Pericardium fibroblast (primary cell): Measurements from ENCODE around the gene EDRF1. TPM values are rescaled to one million over a fixed set of nuclear protein-coding genes. Genes with fewer than 3 reads are reported as not detected.

ENCODE experiments used
- total RNA-seq: library from RNA; depleted of rRNA; stranded (reverse); fragments of >200 nt; gene quantifications from 2 replicates; pipeline ENCODE4 v1.2.3, GENCODE V29; 2015

EDRF1 gene
- total RNA-seq = 12.1 and 16.2 TPM in 2 replicates

GRCh38 chr10:125719173-125720001, at the start of gene EDRF1:
Gene EDRF1, plus strand, starts transcription at chr10:125719709. Its CDS starts 99 bp downstream, at chr10:125719808.

GRCh38 chr10:125683063-125683462, 36.4 kb upstream of the EDRF1 start, which contains the start of gene TEX36:
Gene TEX36, minus strand, starts transcription at chr10:125683163. Its CDS starts 174 bp downstream, at chr10:125682989.

GRCh38 chr10:125775491-125776106, 56.1 kb downstream of the EDRF1 start, which contains the start of gene MMP21:
Gene MMP21, minus strand, starts transcription at chr10:125775821. Its CDS starts 0 bp downstream, at chr10:125775821.

Other genes with a start within 250 kb of the EDRF1 start
- gene TEX36, start 36.5 kb upstream of the EDRF1 start, total RNA-seq = not detected in 2 replicates
- not detected in 2 replicates for gene MMP21, start 56.1 kb downstream of the EDRF1 start, total RNA-seq
- 68.4 and 74.4 TPM in 2 replicates for gene UROS, start 103.5 kb downstream of the EDRF1 start, total RNA-seq
- gene BCCIP, start 103.8 kb downstream of the EDRF1 start, total RNA-seq = 33.0 and 35.9 TPM in 2 replicates
- gene DHX32, start 161.6 kb downstream of the EDRF1 start, total RNA-seq = 22.3 and 23.7 TPM in 2 replicates
- 3.6 and 4.3 TPM in 2 replicates for gene FANK1, start 176.9 kb downstream of the EDRF1 start, total RNA-seq